ENCODE measurements around the gene ANKRD36C. TPM values are rescaled to one million over a fixed set of nuclear protein-coding genes. Genes with fewer than 3 reads are reported as not detected.
A peak's percentile ranks its signal among the peaks of the same experiment; 100 is the strongest.
"Not testable (repeated sequence)": the region's sequence is repeated elsewhere in the genome, so short reads cannot be mapped to it uniquely, and the experiment has no call there.

The ANKRD36C gene
- polyA plus RNA-seq, 4 donors = 0.27 to 8.3 (median 2.8) TPM; not detected in 1

DNA sequence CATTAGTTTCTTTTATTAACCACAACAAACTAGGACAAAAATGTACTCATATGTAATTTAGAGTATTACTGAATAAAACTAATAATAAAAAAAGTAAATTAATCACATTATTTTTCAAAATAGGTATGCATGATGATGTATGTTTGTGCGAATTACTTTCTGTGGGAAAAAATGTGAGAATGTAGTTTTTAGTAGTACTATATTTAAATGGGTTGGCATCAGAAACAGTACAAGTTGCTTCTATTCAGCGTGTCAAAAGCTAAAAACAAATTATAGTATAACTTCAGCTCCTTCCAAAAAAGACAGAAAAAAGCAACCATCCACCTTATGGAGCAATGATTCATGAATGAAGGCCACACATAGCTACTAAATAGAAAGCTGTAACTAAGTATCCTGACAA is 40.0 kb downstream of the ANKRD36C start:
- H3K4me1 ChIP-seq (ENCODE audit: control insufficient read depth in 3 of 3, insufficient read depth in 2 of 3, low read depth in 1 of 3, low read length in 2 of 3); H3K9me3 ChIP-seq (ENCODE audit: control insufficient read depth in 2 of 2, insufficient read depth in 1 of 2, low read depth in 1 of 2, low read length in 1 of 2); H3K27me3 ChIP-seq (ENCODE audit: control insufficient read depth in 3 of 3, insufficient read depth in 3 of 3, low read length in 3 of 3); H3K27ac ChIP-seq (ENCODE audit: low read depth in 1 of 3, low read length in 2 of 3); DNase-seq; H3K36me3 ChIP-seq (ENCODE audit: control insufficient read depth in 3 of 3, insufficient read depth in 2 of 3, low read depth in 1 of 3, low read length in 3 of 3); H3K4me3 ChIP-seq (ENCODE audit: low read depth in 1 of 3, low read length in 3 of 3); FAIRE-seq: not testable (repeated sequence)
- WGBS, 3 donors = 49 to 54% (median 50%) methylated on average over 2 of the region's 2 CpGs

DNA sequence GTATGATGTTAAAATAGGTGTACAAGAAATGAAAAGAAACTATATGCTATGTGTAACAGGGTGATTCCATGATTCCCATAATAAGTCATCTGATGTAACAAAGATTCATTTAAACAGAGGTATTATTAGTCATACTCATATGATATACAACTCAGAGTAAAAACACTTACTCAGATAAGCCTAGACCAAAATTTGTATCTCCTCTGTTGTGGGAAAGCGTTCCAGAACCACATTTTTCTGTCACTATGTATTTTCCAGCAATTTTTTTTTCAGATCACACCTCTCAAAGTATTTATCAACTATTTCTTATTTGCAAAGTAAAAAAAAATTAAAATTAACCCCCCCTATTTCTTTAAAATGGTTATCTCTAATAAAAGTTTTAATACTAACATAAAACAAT is 43.6 kb downstream of the ANKRD36C start:
- not testable (repeated sequence) for H3K27ac ChIP-seq (ENCODE audit: low read depth in 1 of 3, low read length in 2 of 3); H3K9me3 ChIP-seq (ENCODE audit: control insufficient read depth in 2 of 2, insufficient read depth in 1 of 2, low read depth in 1 of 2, low read length in 1 of 2); H3K27me3 ChIP-seq (ENCODE audit: control insufficient read depth in 3 of 3, insufficient read depth in 3 of 3, low read length in 3 of 3); H3K4me1 ChIP-seq (ENCODE audit: control insufficient read depth in 3 of 3, insufficient read depth in 2 of 3, low read depth in 1 of 3, low read length in 2 of 3); H3K36me3 ChIP-seq (ENCODE audit: control insufficient read depth in 3 of 3, insufficient read depth in 2 of 3, low read depth in 1 of 3, low read length in 3 of 3); DNase-seq; H3K4me3 ChIP-seq (ENCODE audit: low read depth in 1 of 3, low read length in 3 of 3)
- 74 to 85% (median 77%) methylated on average over 1 of the region's 1 CpG for WGBS, 3 donors
- FAIRE-seq = peak; percentile 96

DNA sequence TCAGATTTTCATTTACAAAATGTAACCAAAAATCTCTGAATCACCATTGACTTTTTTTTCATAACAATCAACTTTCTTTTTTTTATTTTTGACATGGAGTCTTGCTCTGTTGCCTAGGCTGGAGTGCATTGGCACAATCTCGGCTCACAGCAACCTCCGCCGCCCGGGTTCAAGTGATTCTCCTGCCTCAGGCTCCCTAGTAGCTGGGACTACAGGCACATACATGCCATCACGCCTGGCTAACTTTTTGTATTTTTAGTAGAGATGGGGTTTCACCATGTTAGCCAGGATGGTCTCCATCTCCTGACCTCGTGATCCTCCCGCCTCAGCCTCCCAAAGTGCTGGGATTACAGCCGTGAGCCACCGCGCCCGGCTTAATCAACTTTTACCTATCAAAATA is 51.7 kb downstream of the ANKRD36C start:
- not testable (repeated sequence) for DNase-seq; H3K4me1 ChIP-seq (ENCODE audit: control insufficient read depth in 3 of 3, insufficient read depth in 2 of 3, low read depth in 1 of 3, low read length in 2 of 3); H3K27ac ChIP-seq (ENCODE audit: low read depth in 1 of 3, low read length in 2 of 3); H3K9me3 ChIP-seq (ENCODE audit: control insufficient read depth in 2 of 2, insufficient read depth in 1 of 2, low read depth in 1 of 2, low read length in 1 of 2); H3K4me3 ChIP-seq (ENCODE audit: low read depth in 1 of 3, low read length in 3 of 3); H3K36me3 ChIP-seq (ENCODE audit: control insufficient read depth in 3 of 3, insufficient read depth in 2 of 3, low read depth in 1 of 3, low read length in 3 of 3); H3K27me3 ChIP-seq (ENCODE audit: control insufficient read depth in 3 of 3, insufficient read depth in 3 of 3, low read length in 3 of 3); FAIRE-seq
- WGBS, 3 donors = 91 to 92% (median 92%) methylated on average over 11 of the region's 11 CpGs

DNA sequence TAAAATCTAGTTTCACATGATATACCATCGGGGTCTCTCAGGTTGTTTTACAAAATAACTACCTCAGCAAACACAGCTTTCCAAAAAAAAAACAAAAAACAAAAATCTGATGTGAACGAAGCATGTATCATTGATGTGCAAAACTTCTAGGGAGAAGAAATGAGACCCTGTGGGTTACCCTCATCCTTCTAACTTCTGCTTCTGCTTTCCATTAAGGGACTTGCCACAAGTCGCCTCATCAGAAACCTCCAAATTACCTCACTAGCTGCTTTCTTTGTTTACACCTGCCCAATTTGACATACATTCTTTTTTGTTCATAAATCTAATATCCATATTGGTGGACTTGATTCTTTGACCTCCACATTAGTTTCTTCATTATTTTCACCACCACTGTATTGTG is 60.9 kb downstream of the ANKRD36C start:
- not testable (repeated sequence) for H3K9me3 ChIP-seq (ENCODE audit: control insufficient read depth in 2 of 2, insufficient read depth in 1 of 2, low read depth in 1 of 2, low read length in 1 of 2); H3K27me3 ChIP-seq (ENCODE audit: control insufficient read depth in 3 of 3, insufficient read depth in 3 of 3, low read length in 3 of 3); H3K36me3 ChIP-seq (ENCODE audit: control insufficient read depth in 3 of 3, insufficient read depth in 2 of 3, low read depth in 1 of 3, low read length in 3 of 3); H3K4me1 ChIP-seq (ENCODE audit: control insufficient read depth in 3 of 3, insufficient read depth in 2 of 3, low read depth in 1 of 3, low read length in 2 of 3); H3K4me3 ChIP-seq (ENCODE audit: low read depth in 1 of 3, low read length in 3 of 3); DNase-seq; FAIRE-seq; H3K27ac ChIP-seq (ENCODE audit: low read depth in 1 of 3, low read length in 2 of 3)
- 87 to 94% (median 93%) methylated on average over 3 of the region's 3 CpGs for WGBS, 3 donors

DNA sequence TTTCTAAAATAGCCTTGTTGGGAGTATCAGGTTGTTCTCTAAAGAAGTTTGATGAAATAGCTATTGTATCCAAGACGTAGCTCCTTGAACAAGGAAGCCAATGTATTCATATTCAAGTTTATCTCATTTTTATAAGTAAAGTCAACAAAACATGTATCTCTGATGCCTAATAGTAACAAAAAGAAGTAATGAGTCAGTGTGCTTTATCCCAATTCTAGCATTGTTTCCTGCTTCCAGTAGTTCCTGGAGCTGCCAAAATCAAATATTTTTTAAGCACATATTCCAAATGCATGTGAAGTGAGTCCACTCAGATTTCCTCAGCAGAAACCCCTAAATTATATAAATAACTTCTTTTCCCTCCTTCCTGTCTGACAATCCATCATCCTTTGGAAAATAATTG is 74.6 kb downstream of the ANKRD36C start:
- DNase-seq; H3K9me3 ChIP-seq (ENCODE audit: control insufficient read depth in 2 of 2, insufficient read depth in 1 of 2, low read depth in 1 of 2, low read length in 1 of 2); H3K27ac ChIP-seq (ENCODE audit: low read depth in 1 of 3, low read length in 2 of 3); H3K4me3 ChIP-seq (ENCODE audit: low read depth in 1 of 3, low read length in 3 of 3); H3K4me1 ChIP-seq (ENCODE audit: control insufficient read depth in 3 of 3, insufficient read depth in 2 of 3, low read depth in 1 of 3, low read length in 2 of 3); FAIRE-seq; H3K36me3 ChIP-seq (ENCODE audit: control insufficient read depth in 3 of 3, insufficient read depth in 2 of 3, low read depth in 1 of 3, low read length in 3 of 3); H3K27me3 ChIP-seq (ENCODE audit: control insufficient read depth in 3 of 3, insufficient read depth in 3 of 3, low read length in 3 of 3): not testable (repeated sequence)
- WGBS, 3 donors = 65 to 86% (median 69%) methylated on average over 1 of the region's 1 CpG

DNA sequence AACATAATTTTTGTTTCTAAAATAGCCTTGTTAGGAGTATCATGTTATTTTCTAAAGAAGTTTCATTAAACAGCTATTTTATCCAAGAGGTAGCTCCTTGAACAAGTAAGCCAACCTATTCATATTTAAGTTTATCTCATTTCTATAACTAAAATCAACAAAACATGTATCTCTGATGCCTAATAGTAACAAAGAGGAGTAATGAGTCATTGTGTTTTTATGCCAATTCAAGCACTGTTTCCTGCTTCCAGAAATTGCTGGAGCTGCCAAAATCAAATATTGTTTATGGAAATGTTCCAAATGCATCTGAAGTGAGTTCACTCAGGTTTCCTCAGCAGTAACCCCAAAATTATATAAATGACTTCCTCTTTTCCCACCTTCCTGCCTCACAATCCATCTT is 76.5 kb downstream of the ANKRD36C start:
- H3K9me3 ChIP-seq (ENCODE audit: control insufficient read depth in 2 of 2, insufficient read depth in 1 of 2, low read depth in 1 of 2, low read length in 1 of 2); H3K4me3 ChIP-seq (ENCODE audit: low read depth in 1 of 3, low read length in 3 of 3); H3K4me1 ChIP-seq (ENCODE audit: control insufficient read depth in 3 of 3, insufficient read depth in 2 of 3, low read depth in 1 of 3, low read length in 2 of 3); DNase-seq; H3K27me3 ChIP-seq (ENCODE audit: control insufficient read depth in 3 of 3, insufficient read depth in 3 of 3, low read length in 3 of 3); H3K36me3 ChIP-seq (ENCODE audit: control insufficient read depth in 3 of 3, insufficient read depth in 2 of 3, low read depth in 1 of 3, low read length in 3 of 3); FAIRE-seq; H3K27ac ChIP-seq (ENCODE audit: low read depth in 1 of 3, low read length in 2 of 3): not testable (repeated sequence)

DNA sequence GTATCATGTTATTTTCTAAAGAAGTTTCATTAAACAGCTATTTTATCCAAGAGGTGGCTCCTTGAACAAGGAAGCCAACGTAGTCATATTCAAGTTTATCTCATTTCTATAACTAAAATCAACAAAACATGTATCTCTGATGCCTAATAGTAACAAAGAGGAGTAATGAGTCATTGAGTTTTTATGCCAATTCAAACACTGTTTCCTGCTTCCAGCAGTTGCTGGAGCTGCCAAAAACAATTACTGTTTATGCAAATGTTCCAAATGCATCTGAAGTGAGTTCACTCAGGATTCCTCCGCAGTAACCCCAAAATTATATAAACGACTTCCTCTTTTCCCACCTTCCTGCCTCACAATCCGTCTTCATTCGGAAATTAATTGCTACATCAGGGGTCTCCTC is 80.2 kb downstream of the ANKRD36C start:
- H3K4me1 ChIP-seq (ENCODE audit: control insufficient read depth in 3 of 3, insufficient read depth in 2 of 3, low read depth in 1 of 3, low read length in 2 of 3); H3K4me3 ChIP-seq (ENCODE audit: low read depth in 1 of 3, low read length in 3 of 3); H3K9me3 ChIP-seq (ENCODE audit: control insufficient read depth in 2 of 2, insufficient read depth in 1 of 2, low read depth in 1 of 2, low read length in 1 of 2); FAIRE-seq; H3K27ac ChIP-seq (ENCODE audit: low read depth in 1 of 3, low read length in 2 of 3); H3K27me3 ChIP-seq (ENCODE audit: control insufficient read depth in 3 of 3, insufficient read depth in 3 of 3, low read length in 3 of 3); H3K36me3 ChIP-seq (ENCODE audit: control insufficient read depth in 3 of 3, insufficient read depth in 2 of 3, low read depth in 1 of 3, low read length in 3 of 3): not testable (repeated sequence)
- DNase-seq = peak; percentile 0 to 1
- WGBS, 3 donors = 46 to 68% (median 63%) methylated on average over 5 of the region's 5 CpGs

DNA sequence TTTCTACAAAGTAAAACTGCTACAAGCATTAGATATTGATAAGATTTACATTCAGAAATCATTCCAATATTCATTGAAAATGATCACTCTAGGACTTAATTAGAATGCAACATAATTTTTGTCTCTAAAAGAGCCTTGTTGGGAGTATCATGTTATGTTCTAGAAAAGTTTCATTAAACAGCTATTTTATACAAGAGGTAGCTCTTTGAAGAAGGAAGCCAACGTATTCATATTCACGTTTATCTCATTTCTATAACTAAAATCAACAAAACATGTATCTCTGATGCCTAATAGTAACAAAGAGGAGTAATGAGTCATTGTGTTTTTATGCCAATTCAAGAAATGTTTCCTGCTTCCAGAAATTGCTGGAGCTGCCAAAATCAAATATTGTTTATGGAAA is 97.2 kb downstream of the ANKRD36C start:
- H3K27me3 ChIP-seq (ENCODE audit: control insufficient read depth in 3 of 3, insufficient read depth in 3 of 3, low read length in 3 of 3); H3K4me3 ChIP-seq (ENCODE audit: low read depth in 1 of 3, low read length in 3 of 3); H3K9me3 ChIP-seq (ENCODE audit: control insufficient read depth in 2 of 2, insufficient read depth in 1 of 2, low read depth in 1 of 2, low read length in 1 of 2); H3K4me1 ChIP-seq (ENCODE audit: control insufficient read depth in 3 of 3, insufficient read depth in 2 of 3, low read depth in 1 of 3, low read length in 2 of 3); DNase-seq; H3K27ac ChIP-seq (ENCODE audit: low read depth in 1 of 3, low read length in 2 of 3); H3K36me3 ChIP-seq (ENCODE audit: control insufficient read depth in 3 of 3, insufficient read depth in 2 of 3, low read depth in 1 of 3, low read length in 3 of 3); FAIRE-seq: not testable (repeated sequence)
- 45 to 52% (median 48%) methylated on average over 2 of the region's 2 CpGs for WGBS, 3 donors

DNA sequence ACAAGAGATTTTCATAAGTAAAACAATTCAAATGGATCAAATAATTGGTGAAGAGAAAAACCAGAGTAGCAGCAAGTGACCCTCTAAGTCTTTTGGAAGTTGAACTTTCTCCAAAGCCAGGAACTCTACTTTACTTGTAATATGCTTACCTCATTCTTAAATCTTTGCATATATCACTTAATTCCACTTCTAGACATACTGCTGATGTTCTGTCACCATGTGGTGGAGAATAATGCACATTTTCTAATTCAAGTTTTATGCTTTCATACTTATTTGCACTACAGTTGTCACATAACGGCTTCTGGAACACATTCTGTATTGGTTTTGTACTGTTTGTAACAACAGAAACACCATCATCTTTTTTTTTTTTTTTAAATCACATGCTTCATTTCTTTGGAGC is 123.7 kb downstream of the ANKRD36C start:
- H3K9me3 ChIP-seq (ENCODE audit: control insufficient read depth in 2 of 2, insufficient read depth in 1 of 2, low read depth in 1 of 2, low read length in 1 of 2); H3K27me3 ChIP-seq (ENCODE audit: control insufficient read depth in 3 of 3, insufficient read depth in 3 of 3, low read length in 3 of 3); H3K4me1 ChIP-seq (ENCODE audit: control insufficient read depth in 3 of 3, insufficient read depth in 2 of 3, low read depth in 1 of 3, low read length in 2 of 3); H3K4me3 ChIP-seq (ENCODE audit: low read depth in 1 of 3, low read length in 3 of 3); DNase-seq; FAIRE-seq; H3K27ac ChIP-seq (ENCODE audit: low read depth in 1 of 3, low read length in 2 of 3); H3K36me3 ChIP-seq (ENCODE audit: control insufficient read depth in 3 of 3, insufficient read depth in 2 of 3, low read depth in 1 of 3, low read length in 3 of 3): not testable (repeated sequence)
- 95 to 100% (median 97%) methylated on average over 1 of the region's 1 CpG for WGBS, 3 donors
